ENCODE results near the gene FADS1.

The FADS1 gene

DNA sequence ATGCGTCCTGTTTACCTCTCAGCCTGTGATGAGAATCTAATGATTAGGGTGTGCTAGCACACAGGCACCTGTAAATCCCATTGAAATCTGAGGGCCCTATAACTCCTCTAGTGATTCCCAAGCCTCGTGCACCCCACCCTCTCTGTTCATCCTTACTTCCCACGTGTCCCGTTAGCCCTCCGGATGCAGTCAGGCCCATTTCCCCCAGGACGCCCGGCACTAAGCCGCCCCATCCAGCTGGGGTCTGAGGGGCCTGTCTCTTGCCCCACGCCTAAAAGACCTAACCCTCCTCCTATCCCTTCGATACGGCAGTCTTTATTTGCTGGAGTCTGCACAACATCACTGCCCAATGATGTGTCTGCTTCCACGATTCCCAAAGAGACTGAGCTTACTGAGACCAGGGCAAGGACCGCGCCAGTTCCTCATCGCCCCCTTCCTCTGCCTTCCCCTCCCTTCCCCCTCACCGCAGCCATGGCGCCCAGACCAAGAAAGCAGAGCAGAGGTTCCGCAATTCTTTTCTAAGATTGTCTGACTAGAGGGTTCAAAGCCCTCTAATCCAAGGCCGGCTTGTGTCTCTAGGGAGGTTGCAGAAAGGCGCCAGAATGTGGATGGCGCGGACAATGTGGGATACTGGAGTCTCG lies 10.2 kb upstream of the FADS1 start:
- no peak for DNase-seq (ENCODE audit: low read depth)

DNA sequence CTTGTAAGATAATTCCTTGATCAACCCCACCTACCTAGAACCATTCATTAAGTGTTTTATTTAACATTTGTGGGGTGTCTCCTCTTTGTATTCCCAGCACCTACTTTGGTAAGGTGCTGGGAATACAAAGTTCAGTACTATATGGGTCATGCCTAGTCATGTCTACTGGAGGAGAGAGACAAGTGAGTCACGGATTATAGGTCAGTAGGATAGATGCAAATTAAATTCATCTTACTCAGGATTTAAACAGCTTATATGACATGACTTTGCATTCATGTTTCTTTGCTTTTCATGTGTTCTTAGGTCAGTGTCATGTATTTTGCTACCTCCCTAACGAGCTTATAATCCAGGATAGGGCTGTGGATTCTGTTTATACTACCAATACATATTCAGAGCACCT lies 3.4 kb upstream of the FADS1 start:
- peak; percentile 62 for DNase-seq (ENCODE audit: low read depth)

DNA sequence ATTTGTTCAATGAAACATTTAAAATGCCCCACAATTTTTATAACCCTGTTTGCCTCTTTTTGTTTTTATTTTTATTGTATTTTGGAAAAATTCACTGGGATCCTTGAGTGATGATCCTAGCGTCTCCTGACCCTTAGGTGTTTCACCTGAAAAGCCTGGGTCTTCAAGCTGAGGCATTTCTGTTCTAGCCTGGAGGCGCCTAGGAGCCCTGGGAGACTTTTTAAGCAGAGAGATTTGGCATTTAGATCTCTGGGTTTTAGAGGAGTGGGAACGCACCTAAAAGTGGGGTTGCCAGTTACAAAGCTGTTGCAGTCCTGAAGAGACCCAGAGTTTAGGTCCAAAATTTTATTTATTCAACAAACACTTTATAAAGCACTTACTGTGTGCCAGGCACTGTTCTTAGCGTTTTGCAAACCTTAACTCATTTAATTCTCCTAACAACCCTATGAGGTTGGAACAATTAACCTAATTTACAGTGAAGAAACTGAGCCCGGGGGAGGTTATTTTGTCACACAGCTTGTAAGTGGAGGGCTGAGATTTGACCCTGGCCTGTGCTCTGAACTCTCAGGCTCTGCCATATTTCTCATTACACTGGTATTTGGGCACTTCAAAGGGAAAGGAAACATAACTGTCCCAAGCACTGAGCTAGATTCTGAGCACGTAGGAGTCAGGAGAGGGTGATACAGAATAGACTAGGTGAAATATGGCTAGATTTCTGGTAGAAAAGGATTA lies 834 bp upstream of the FADS1 start:
- no peak for DNase-seq (ENCODE audit: low read depth)

DNA sequence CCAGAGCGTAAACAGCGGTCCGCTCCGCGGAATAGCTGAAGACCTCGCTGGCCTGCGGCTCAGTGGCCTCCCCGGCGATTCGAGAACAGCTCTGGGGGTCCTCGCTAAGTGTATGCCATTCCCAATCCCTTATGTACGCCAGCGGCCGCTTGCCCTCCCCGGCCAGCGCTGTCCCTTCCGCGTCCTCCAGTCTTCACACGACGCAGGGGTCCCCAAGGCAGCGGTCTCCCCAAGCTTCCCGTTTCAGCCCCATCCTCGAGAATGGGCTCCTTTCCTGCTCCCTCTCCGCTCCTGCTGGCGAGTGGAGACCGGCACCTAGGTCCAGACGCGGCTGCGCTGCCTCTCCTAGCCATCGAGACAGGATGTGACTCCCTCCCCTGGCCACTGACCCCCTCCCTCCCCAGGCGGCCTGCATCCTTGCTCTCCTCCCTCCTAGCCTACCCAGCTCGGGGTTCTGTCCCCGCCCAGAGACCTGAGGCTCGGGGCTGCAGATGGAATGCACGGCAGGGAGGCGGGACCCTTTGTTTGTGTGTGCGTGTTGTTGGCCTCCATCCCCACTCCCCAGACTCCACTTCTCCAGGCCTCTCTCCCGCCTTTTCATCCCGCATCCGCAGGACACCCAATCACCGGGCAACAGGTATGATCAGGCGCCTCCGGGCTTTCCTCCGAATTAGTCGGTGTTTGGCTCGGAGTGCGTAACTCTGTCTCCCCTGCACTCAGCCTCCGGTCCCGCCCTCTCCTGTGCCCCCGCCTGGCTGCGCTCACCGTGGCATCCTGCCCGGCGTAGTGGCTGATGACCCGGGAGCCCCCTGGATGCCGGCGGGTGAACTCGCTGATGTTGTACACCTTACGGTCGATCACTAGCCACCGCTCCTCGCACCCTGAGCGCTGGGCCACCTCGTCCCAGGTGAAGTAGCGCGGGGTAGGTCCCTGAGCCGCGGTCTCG lies 740 bp downstream of the FADS1 start:
- peak; percentile 70 for DNase-seq (ENCODE audit: low read depth)

DNA sequence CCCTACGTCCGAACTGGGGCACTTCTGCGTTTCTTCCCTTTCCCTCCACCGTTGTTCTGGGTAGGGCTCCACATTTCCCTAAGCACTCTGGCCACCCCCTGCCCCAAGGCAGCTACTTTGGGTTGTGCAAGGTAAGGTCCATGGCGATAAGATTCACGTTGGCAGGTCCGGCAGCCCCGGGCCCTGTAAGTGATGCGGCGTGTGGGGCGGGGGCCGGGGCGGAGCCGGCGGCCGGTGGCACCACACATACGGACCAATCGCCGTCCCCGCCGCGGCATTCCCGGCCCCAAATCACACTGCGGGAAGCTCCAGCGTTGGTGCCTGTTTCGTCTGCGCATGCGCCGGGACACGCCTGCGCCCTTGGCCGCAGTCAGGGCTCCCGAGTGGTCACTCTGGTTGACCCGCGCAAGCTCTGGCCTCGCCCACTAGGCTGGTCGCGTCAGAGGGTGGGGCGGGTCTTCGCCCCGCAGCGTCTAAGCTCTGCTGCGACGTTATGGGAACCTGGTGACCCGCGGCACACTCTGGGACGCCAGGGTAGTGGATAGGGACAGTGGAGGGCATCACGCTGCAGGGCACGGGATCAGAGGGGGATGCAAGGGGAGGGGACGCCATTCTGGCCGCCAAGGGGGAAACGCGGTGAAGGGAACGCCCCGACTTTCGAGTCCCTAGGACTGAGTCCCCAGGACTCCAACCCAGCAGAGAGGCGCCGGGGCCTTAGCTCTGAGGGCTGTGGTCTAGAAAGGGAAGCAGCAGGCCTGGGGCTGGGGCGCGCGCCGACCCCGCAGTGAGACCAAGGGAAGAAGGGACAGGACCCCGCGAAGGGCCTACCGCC lies 1.6 kb downstream of the FADS1 start:
- DNase-seq (ENCODE audit: low read depth), result peak; percentile 98

DNA sequence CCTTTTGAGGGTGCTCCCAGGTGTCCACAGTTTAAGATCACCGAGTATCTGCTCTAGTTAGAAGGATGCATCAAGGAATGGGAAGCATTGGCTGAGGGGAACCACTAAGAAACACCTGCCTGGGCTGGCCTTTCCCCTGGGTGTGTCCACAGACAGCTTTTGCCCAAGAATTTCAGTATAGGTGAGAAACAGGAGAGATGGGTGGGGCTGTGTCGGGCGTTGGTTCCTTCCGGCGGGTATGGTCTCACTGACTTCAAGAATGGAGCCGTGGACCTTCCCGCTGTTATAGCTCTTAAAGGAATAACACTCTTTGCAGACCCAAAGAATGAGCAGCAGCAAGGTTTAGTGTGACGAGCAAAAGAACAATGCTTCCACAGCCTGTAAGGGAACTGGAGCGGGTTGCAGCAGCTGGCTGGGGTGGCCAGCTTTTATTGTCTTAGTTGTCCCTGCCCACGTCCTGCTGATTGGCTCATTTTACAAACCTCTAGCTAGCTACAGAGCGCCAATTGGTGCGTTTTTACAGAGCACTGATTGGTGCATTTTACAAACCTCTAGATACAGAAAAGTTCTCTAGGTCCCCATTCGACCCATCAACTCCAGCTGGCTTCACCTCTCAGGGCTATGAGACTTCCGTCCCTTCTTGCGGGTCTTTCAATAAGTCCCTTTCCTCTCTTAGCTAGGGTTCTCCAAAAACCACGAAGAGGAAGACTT lies 2.4 kb downstream of the FADS1 start:
- peak; percentile 46 for DNase-seq (ENCODE audit: low read depth)

DNA sequence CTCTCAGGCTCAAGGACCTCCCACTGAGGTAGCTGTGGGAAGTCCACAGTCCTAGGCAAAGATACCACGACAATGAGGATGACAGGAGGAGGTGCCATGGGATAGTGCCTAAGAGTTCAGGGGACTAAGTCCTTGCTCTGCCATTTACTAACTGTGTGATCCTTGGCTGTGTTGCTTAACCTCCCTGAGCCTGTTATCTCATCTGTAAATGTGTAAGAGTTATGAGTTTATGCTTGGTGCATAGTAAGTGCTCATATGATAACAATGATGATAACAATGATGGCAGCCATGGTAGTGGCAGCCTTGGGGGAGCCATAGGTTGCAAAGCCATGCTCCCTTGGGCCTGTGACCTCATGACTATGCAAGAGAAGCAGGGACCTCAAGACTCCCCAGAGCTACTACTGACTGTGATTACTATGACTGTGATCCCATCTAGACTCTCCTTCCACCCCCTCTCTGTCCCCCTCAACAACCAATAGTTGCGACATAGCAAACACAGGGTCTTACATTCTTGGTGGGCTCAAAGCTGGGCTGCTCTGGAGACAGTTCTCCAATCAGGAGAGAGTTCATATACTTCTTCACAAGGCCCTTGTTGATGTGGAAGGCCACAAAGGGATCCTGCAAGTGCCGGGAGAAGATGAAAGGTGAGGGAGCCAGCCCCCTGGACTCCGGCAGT lies 3.9 kb downstream of the FADS1 start:
- no peak for DNase-seq (ENCODE audit: low read depth)

DNA sequence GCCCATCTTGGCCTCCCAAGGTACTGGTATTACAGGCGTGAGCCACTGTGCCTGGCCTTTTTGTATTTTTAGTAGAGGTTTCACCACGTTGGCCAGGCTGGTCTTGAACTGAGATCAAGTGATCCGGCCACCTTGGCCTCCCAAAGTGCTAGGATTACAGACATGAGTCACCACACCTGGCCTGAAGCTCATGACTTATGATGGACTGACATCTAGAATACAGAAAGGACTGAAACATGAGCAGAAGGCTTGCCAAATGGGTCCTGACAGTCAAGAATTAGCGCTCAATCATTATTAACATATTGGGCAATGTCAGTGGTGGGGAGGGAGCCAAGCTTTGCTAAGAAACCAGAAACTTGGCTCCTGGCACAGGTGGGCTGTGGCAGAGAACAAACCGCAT lies 5.0 kb downstream of the FADS1 start:
- DNase-seq (ENCODE audit: low read depth), result no peak

DNA sequence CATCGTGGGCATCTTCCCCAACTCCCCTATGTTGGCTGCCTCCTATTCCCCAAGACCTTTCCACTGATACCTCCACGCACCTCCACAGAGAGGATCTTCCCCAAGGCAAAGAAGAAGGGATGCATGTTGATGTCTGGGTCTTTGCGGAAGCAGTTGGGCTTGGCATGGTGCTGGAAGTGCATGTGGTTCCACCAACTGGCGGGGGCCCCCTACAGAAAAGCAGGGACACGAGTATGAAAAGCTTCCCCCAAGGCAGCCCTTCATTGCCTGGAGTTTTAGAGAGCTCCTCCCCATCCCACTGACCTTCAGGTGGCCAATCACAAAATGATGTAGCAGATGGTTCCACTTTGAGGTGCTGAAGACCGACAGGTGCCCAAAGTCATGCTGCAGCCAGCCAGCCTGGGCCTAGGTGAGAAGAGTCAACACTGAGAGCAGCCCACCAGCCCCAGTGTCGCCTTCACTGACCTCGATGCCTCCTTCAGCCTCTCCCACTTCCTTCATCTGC lies 6.1 kb downstream of the FADS1 start:
- DNase-seq (ENCODE audit: low read depth), result no peak

DNA sequence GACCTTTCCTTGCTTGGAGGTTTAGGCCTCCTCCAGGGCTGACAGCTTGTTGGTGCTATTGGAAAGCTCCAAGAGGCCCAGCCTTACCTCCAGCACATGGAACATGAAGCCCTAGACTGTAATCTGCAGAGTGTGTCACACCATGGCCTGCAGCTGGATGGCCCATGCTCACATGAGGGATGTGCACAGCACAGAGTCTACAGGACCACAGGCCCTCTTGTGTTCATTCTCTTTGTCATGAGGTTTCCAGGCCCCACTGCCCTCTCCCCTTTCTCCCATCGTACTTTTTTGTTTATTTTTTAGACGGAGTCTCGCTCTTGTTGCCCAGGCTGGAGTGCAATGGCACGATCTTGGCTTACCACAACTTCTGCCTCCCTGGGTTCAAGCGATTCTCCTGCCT lies 10.0 kb downstream of the FADS1 start:
- DNase-seq (ENCODE audit: low read depth), result no peak

DNA sequence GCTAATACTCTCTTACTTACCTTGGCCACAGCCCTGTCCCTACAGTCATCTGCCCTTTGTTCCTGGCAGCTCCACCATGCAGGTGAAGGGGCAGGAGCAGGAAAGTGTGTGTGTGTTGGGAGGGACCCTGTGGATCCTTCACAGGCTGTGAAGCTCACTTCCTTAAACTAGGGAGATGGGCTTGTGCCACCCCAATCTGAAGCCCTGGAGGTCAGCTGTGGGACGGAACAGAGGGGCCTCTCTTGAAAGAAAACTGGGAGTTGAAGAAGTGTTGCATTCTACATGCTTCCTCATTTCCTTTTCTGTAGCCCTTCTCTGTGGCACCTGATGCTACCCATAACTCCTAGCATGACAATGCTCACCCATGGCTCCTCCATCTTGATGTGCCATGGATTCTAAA lies 11.7 kb downstream of the FADS1 start:
- DNase-seq (ENCODE audit: low read depth), result no peak

DNA sequence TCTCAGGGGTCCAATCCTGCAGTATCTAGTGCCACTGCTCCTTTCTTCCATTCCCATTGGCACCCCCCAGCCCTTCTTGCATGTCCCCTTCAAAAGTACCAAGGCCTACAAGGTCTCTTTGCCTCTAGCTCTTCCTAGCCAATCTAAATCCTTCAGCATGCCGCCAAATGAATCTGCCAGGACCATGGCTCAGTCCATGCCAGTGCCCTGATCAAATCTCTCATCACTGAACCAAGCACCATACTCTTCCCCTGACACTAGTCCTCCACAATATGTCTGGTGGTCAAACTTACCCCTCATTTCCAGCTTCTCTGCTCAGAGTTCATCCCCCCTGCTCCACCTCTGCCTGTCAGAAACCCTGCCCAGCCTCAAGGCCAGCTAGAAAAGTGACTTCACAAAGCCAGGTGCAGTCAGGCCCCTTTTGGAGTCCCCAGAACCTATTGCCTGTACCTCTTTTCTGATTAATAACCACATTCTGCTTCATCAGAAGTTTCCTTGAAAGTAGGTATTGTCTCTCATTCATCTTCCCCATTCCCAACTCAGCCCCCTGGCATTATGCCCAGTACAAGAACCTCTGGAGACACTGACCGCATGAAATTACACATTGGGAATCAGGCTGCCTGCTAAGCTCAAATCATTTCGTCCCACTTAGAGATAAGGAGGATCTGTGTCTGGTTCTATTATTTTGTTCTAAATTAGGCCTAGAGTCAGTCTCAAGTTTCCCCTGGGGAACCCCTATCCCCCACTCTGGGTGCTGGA lies 12.7 kb downstream of the FADS1 start:
- DNase-seq (ENCODE audit: low read depth), result no peak

DNA sequence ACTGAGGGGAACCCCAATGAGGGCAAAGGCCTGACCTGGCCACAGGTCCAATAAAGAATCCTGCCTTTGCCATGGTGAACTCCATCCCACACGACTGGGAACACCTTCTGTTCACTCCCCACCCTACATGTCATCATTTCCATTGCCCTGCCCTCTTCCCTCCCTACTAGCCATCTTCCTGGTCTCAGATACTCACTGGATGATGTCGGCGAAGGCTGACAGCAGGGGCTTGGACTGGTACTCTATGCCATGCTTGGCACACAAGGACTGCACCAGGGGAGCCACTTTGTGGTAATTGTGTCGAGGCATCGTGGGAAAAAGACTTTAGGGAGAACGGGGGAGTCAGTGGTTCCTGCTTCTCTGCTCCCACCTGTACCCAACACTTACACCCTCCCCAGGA lies 14.2 kb downstream of the FADS1 start:
- DNase-seq (ENCODE audit: low read depth), result no peak

DNA sequence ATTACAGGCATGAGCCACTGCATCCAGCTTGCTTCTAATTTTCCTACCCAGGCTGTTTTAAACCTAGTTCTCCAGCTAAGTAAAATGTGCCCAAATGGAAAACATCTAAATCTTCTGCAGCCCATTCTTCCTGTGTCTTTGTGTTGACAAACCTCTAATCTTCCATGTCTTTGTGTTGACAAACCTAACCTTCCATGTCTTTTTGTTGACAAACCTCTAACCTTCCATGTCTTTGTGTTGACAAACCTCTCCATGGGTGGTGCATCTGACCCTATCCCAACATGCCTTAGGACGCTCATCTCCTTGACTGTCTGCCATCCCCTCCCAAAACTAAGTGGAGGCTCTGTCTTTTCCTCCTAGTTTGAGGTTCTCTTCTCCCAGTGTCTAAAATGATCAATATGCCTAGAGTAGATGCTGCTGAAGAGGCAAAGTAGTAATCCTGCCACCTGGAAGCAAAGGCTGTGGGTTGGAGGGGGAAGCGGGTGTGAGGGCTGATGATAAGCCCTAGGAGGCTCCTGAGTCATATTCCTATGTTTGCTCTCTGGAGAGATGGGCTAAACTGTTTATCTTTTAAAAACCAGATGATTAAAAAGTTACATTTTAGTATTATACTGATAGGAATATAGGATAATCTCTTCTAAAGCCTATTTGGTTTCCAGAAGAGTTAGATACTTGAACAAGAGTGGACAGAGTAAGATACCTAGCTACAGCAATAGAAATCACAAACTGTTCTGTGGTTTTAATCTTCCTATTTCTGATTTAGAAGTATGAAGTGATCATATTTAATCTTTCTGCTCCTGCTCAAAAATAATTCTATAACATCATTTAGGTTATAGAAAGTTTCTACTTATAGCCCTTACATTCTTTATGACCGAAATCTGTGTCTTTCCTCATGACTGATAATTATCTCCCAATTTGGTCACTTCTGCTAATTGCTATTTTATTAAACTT lies 16.2 kb downstream of the FADS1 start:
- DNase-seq (ENCODE audit: low read depth), result no peak

DNA sequence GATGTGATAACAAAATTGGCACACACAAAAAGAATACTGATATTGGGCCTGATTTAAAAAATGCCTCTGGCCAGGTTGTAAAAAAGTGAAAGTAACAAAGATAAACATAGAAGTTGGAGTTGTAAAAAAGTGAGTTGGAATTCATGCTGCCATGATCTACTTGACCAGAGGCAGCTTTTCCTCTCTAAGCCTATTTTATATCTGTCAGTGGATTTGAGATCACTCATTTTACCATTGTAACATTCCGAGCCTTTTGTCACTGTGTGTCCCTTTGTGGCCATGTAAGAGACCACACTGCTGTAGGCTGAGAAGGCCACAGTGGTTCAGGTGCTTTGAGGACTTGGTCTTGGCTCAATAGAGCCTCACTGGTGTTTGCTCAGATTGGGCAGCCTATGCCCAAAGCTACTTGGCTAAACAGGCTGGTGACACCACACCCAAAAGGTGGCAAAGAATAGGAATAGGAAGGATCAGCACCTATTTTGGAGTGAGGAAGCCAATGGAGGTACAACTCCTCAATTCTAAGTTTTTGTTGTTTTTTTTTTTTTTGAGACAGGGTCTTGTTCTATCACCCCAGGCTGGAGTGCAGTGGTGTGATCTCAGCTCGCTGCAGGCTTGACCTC lies 17.0 kb downstream of the FADS1 start:
- no peak for DNase-seq (ENCODE audit: low read depth)

DNA sequence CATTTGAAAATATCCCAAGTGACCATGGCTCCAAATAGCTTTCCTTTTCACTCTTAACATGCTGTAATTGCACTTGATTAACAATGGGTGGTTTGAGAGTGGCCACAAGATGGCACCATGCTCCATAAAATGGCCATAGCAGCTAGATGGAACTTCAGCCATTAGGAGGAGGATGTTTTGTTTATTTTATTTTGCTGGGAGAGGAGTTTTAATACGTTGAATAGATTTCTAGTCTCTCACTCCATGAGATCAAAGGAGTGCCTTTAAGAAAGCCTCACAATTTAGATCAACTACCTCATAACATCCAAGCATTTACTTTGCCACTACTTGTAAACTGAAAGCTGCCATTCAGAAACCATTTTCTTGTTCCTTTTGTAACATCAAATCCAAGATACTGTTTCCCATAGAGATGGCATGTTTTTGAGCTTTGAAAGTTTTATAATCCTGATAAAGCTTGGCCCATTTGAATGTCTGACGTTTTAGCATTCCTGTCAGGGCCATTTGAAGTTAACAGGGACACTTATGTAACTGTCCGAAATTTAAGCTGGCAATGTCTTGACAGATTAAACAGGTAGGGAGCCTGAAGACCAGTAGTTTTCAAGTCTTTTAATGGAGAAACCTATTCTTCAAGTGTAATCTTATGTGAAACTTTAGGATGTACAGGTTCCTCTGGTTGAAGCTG lies 19.4 kb downstream of the FADS1 start:
- DNase-seq (ENCODE audit: low read depth), result peak; percentile 81

DNA sequence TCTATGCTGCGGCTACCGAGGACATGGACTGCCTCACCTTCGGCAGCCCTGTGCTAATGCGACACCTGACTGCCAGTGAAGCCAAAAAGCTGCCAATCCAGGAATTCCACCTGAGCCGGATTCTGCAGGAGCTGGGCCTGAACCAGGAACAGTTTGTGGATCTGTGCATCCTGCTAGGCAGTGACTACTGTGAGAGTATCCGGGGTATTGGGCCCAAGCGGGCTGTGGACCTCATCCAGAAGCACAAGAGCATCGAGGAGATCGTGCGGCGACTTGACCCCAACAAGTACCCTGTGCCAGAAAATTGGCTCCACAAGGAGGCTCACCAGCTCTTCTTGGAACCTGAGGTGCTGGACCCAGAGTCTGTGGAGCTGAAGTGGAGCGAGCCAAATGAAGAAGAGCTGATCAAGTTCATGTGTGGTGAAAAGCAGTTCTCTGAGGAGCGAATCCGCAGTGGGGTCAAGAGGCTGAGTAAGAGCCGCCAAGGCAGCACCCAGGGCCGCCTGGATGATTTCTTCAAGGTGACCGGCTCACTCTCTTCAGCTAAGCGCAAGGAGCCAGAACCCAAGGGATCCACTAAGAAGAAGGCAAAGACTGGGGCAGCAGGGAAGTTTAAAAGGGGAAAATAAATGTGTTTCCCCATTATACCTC lies 20.8 kb downstream of the FADS1 start:
- DNase-seq (ENCODE audit: low read depth), result no peak
